Spinal cord (tissue), 10 donors: ENCODE data around the gene C1QB. TPM values are rescaled to one million over a fixed set of nuclear protein-coding genes. Genes with fewer than 3 reads are reported as not detected.
A peak's percentile ranks its signal among the peaks of the same experiment; 100 is the strongest.

Experiments used
- DNase-seq, 6 donors: peaks; one replicate each; pipeline versions ENCODE4 v3.0.0 to v3.0.0-alpha.2; 2013 to 2015; ENCODE audit warnings: low spot score in 6 of 6, low read depth in 4 of 6
- H3K27ac ChIP-seq: one replicate; pipeline ENCODE4 v1.5.1; 2013; ENCODE audit warnings: low read depth, low read length, control low read depth
- H3K27me3 ChIP-seq: one replicate; pipeline ENCODE4 v1.6.1; 2013; ENCODE audit warnings: low read length; ENCODE audit not compliant: control insufficient read depth, insufficient read depth
- H3K36me3 ChIP-seq: one replicate; pipeline ENCODE4 v1.6.1; 2013; ENCODE audit warnings: low read length; ENCODE audit not compliant: control insufficient read depth, insufficient read depth
- H3K4me1 ChIP-seq: one replicate; pipeline ENCODE4 v1.6.1; 2013; ENCODE audit warnings: low read length; ENCODE audit not compliant: control insufficient read depth, insufficient read depth
- H3K4me3 ChIP-seq: one replicate; pipeline ENCODE4 v1.5.1; 2013; ENCODE audit warnings: low read depth, low read length, control low read depth
- H3K9me3 ChIP-seq: one replicate; pipeline ENCODE4 v1.6.1; 2013; ENCODE audit warnings: low read length; ENCODE audit not compliant: control insufficient read depth, insufficient read depth
- WGBS: methylation state at CpG from one replicate; pipeline ENCODE4 v1.1.5; 2013; ENCODE audit warnings: missing lambda C conversion rate; ENCODE audit not compliant: insufficient coverage; 5-methylcytosine and 5-hydroxymethylcytosine counted together
- polyA plus RNA-seq, 2 donors: library from polyadenylated mRNA; unstranded; fragments of 120-200 nt; gene quantifications; one replicate each; pipeline ENCODE4 v1.2.1, GENCODE V29; 2013; ENCODE audit not compliant: insufficient read length in 2 of 2
- total RNA-seq, 2 donors: library from RNA; depleted of rRNA in 1 of 2; stranded (reverse); fragments of 120-200 nt in 1 of 2; fragments of >200 nt in 1 of 2; gene quantifications; one replicate each; pipeline versions ENCODE4 v1.2.3 to v1.2.4, GENCODE V29; 2013 to 2014
- donor health status: healthy.

Gene C1QB
- total and polyA plus RNA-seq, 4 donors, result 28.6 to 44.5 (median 40.9) TPM

DNA sequence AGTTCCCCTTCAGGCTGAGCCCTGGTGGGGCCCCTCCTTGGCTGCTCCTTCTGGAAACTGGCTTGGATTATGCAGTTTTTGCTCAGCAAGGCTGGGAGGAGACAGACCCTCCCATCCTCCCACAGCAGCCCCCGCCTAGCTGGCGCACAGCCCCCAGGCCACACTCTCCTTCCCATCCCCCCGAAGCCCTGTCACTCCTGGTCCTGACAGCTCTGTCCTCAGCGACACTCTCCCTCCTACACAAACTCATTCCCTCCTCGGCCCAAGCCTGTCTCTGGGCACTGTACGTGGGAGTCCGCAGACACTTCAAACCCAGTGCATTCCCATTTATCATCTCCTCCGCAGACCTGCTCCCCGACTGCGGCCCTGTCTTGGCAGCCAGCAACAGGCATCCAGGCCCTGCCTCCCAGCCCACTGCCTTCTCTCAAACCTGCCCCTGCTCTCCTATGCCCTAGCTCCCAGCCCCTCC is 32.6 kb downstream of the C1QB start:
- Histone ChIP-seq H3K27ac (no peak overlapping the region), H3K36me3 (no peaks in the 10 kb centered on the region), H3K4me3 (no peak overlapping the region), H3K4me1 (peaks cover 25% of the 10 kb centered on the region), H3K27me3 (no peaks in the 10 kb centered on the region), H3K9me3 (no peaks in the 10 kb centered on the region)
- DNase-seq, result peak in 2 of 6 donors; percentile 34 to 58
- 21% methylated on average over 10 of the region's 10 CpGs for WGBS

DNA sequence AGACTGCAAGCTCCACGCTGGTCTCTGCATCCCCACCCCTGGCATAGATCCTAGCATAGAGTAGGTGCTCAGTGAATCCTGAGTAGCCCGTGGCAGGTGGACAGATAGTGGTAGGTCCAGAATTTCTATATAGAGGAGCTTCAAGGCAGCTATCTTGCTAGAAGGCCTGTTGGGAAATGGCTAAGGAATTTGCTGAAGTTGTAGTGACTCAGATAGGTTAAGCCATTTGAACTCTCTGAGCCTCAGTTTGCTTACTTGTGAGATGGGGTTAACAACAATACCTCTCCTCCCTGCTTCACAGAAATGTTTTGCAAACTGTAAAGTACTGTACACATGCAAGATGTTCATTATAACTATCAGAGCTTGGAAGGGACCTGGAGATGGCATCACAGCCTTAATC is 34.2 kb downstream of the C1QB start:
- Histone ChIP-seq H3K9me3 (no peaks in the 10 kb centered on the region), H3K36me3 (no peaks in the 10 kb centered on the region)
- WGBS, result 100% methylated on average over 1 of the region's 2 CpGs

DNA sequence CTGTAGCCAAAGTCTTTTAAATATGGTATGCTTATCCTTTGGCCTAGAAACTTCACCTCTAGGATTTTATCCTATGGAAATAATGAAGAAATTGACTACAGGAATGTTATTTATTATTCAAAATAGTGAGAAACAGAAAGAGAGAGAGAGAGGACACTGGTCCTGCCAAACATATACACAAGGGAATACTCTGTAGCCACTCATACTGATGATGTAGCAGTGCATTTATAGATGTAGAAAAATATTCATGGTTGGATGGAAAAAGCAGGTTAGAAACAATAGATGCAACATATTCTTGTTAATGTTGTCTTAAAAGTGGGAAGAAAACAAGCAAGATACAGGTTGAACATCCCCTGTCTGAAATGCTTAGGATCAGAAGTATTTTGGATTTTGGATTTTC is 35.4 kb downstream of the C1QB start:
- Histone ChIP-seq H3K36me3 (no peaks in the 10 kb centered on the region), H3K9me3 (no peaks in the 10 kb centered on the region), H3K27ac (no peak overlapping the region), H3K4me3 (no peak overlapping the region), H3K4me1 (peaks cover 26% of the 10 kb centered on the region), H3K27me3 (no peaks in the 10 kb centered on the region)
- DNase-seq, result no peak

More for the DNA sequence above, 34.2 kb downstream of the C1QB start:
- H3K4me3 ChIP-seq, result no peak overlapping the region
- no peak for DNase-seq
- H3K27me3 ChIP-seq, result no peaks in the 10 kb centered on the region
- no peak overlapping the region for H3K27ac ChIP-seq
- H3K4me1 ChIP-seq, result peaks cover 26% of the 10 kb centered on the region

DNA sequence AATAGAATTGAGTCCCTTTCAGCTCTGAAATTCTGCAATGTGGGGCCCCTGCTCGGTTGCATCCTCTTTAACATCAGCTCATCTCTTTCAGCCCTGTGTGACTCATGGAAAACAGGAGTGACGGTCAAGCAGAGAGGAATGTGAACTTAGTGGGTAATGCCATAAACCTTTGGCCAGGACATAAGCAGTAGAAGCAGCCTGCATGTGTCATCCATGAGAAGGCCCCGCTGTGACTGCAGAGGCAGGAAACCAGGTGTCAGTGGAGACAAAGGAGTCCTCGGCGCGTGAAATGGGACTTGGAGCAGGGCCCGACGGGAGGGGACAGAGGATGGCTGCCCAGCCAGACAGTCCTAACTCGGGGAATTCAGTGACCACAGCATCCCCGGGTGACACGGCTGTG is 36.5 kb downstream of the C1QB start:
- Histone ChIP-seq H3K27me3 (no peaks in the 10 kb centered on the region), H3K4me3 (no peak overlapping the region), H3K4me1 (peaks cover 26% of the 10 kb centered on the region), H3K36me3 (no peaks in the 10 kb centered on the region), H3K27ac (no peak overlapping the region), H3K9me3 (no peaks in the 10 kb centered on the region)
- WGBS, result 31% methylated on average over 8 of the region's 11 CpGs
- DNase-seq, result peak in 2 of 6 donors; percentile 70 to 80

DNA sequence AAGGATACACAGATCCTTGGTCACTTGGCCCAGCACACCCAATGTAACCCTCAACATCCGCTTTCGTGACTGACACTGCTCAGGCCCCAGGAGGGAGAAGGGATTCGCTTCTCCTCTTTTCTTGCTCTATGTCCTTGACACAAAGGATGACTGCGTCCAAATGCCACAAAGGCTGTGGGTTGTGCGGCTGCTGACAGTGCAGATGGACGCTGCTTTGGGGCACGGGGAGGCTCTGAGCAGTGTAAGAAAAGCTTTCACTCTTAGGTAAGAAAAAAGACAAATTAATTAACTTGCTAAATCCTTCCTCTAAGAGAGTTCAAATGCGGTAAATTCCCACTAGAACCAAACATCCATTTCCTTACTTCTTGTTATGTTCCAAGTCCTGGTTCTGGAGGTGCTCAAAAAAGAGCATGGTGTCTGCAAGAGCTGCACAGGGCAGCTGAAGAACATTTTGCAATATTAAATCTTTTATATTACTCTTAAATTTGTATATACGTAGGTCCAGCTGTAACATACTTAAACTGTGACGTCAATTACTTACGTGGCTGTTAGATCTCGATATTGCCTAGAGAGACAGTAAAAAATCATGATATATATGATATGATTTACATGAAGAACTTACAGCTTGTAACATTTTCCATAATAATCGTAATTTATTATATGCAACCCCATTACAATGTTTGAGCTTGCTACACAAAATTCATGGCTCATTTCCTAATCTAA is 38.2 kb downstream of the C1QB start:
- 33% methylated on average over 1 of the region's 13 CpGs for WGBS
- Histone ChIP-seq H3K4me1 (peaks cover 14% of the 10 kb centered on the region), H3K4me3 (no peak overlapping the region), H3K27me3 (no peaks in the 10 kb centered on the region), H3K36me3 (no peaks in the 10 kb centered on the region), H3K27ac (no peak overlapping the region), H3K9me3 (no peaks in the 10 kb centered on the region)
- DNase-seq, result peak in 1 of 6 donors; percentile 52

DNA sequence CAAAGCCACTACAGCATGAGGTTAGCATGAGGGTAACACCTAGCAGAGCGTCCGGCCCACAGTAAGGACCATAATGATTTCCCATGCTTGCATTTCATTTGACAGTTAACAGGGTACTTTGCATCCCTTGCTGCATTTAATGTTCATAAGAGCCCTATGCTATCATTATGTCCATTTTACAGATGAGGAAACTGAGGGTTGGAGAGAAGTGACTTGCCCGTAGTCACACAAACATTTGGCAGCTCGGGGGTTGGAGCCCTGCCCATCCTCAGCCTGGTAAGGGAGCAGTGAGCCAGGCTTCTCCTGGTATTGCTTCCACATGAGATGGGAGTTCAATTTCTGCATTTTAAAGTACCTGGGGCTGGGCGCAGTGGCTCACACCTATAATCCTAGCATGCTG is 41.1 kb downstream of the C1QB start:
- Histone ChIP-seq H3K36me3 (no peaks in the 10 kb centered on the region), H3K9me3 (no peaks in the 10 kb centered on the region), H3K27ac (no peak overlapping the region), H3K4me3 (no peak overlapping the region), H3K27me3 (no peaks in the 10 kb centered on the region), H3K4me1 (peaks cover 13% of the 10 kb centered on the region)
- DNase-seq, result no peak
- WGBS, result 95% methylated on average over 5 of the region's 5 CpGs

DNA sequence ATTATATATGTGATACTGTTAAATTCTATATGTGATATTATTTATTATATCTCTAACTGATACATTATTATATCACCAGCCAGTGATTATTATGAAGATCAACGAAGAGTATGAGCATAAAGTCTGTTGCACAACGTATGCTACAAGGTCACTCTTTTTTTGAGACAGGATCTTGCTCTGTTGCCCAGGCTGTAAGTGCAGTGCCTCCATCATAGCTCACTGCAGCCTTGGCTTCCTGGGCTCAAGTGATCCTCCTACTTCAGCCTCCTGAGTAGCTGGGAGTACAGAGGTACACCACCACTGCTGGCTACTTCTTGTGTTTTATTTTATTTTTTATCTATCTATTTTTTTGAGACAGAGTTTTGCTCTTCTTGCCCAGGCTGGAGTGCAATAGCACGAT is 43.6 kb downstream of the C1QB start:
- 90% methylated on average over 2 of the region's 3 CpGs for whole genome bisulfite sequencing
- H3K36me3 ChIP-seq, result no peaks in the 10 kb centered on the region
- DNase-seq, result no peak
- no peaks in the 10 kb centered on the region for H3K27me3 ChIP-seq
- H3K9me3 ChIP-seq, result no peaks in the 10 kb centered on the region
- H3K4me1 ChIP-seq, result peaks cover 3% of the 10 kb centered on the region
- H3K4me3 ChIP-seq, result no peak overlapping the region
- H3K27ac ChIP-seq, result no peak overlapping the region

DNA sequence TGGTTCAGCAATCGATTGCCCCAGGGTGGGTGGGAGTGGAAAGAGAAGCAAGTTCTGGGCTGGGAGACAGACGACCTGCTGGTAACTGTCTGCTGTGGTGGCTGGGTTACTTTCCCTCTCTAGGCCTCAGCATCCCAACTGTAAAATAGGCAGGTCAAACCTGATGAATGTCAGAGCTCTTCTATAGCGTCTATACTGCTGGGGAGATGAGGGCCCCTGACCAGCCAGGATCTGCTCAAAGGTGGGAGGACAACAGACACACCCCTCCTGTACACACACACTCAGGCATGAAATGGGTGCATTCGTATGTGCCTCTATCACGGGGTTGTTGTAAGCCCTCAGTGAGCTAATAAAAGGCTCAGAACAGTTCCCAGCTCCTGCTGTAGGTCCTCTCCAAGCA is 44.9 kb downstream of the C1QB start:
- Histone ChIP-seq H3K9me3 (no peaks in the 10 kb centered on the region), H3K36me3 (no peaks in the 10 kb centered on the region), H3K4me1 (peaks cover 3% of the 10 kb centered on the region), H3K27me3 (no peaks in the 10 kb centered on the region), H3K4me3 (no peak overlapping the region), H3K27ac (no peak overlapping the region)
- 0% methylated on average over 1 of the region's 5 CpGs for WGBS
- no peak for DNase-seq

DNA sequence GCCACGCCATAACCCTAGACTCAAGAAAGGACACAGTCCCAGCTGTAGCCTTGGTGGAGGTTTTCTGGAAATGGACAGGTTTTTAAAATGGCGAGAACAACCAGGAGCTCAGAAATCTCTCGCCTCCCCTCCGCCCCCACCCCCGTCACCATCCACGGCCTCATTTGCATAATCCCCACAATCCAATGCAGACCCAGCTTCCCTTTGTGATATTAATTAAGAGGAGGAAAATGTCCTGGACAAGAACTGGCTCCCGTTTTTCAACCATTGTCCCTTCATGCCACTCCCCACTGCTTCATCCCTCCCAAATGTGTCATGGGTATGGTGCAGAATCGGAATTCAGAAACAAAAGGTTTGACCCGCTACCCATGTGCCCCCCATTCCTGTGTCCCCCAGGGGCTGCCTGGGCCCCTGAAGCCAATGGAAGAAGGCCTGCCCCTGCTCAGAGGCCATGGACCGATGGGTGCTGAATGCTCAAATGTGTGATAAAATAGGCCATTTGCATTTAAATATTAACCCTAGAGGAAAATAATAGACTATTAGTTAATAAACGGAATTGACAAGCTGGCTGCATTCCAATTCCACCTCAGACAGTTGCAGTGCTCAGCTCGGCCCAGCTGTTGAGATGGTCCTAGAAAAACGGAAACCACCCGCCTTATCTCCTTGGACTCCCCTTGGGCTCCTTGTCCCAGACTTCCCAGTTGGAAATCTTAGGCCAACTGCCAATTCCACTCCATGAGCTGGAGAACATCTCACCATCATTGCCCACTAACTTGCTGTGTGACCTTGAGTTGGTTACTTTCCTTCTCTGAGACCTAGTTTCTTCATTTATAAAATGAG is 46.9 kb downstream of the C1QB start:
- H3K4me1 ChIP-seq, result peaks cover 3% of the 10 kb centered on the region
- no peaks in the 10 kb centered on the region for H3K9me3 ChIP-seq
- DNase-seq, result peak in 1 of 6 donors; percentile 74
- H3K27me3 ChIP-seq, result no peaks in the 10 kb centered on the region
- no peak overlapping the region for H3K4me3 ChIP-seq
- no peaks in the 10 kb centered on the region for H3K36me3 ChIP-seq
- H3K27ac ChIP-seq, result no peak overlapping the region
- WGBS, result 80% methylated on average over 3 of the region's 14 CpGs
